ENCODE results near the gene POLL.

GRCh38 chr10:101557541-101557940 is 30.5 kb downstream of the POLL start:
- TF ChIP-seq CTCF (IDR thresholded peaks at IDR 0.05; ENCODE audit: insufficient read depth, low read length) = no peak
- TF ChIP-seq, protein P1, sequence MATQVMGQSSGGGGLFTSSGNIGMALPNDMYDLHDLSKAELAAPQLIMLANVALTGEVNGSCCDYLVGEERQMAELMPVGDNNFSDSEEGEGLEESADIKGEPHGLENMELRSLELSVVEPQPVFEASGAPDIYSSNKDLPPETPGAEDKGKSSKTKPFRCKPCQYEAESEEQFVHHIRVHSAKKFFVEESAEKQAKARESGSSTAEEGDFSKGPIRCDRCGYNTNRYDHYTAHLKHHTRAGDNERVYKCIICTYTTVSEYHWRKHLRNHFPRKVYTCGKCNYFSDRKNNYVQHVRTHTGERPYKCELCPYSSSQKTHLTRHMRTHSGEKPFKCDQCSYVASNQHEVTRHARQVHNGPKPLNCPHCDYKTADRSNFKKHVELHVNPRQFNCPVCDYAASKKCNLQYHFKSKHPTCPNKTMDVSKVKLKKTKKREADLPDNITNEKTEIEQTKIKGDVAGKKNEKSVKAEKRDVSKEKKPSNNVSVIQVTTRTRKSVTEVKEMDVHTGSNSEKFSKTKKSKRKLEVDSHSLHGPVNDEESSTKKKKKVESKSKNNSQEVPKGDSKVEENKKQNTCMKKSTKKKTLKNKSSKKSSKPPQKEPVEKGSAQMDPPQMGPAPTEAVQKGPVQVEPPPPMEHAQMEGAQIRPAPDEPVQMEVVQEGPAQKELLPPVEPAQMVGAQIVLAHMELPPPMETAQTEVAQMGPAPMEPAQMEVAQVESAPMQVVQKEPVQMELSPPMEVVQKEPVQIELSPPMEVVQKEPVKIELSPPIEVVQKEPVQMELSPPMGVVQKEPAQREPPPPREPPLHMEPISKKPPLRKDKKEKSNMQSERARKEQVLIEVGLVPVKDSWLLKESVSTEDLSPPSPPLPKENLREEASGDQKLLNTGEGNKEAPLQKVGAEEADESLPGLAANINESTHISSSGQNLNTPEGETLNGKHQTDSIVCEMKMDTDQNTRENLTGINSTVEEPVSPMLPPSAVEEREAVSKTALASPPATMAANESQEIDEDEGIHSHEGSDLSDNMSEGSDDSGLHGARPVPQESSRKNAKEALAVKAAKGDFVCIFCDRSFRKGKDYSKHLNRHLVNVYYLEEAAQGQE (IDR thresholded peaks at IDR 0.05; ENCODE audit: insufficient replicate concordance, low read depth) = no peak
